Measurements from ENCODE around the gene APOBEC3A. TPM values are rescaled to one million over a fixed set of nuclear protein-coding genes. Genes with fewer than 3 reads are reported as not detected.

The APOBEC3A gene
- polyA plus RNA-seq, 1 of the 3 experiments (the other 2 are of a cell fraction) = not detected

DNA sequence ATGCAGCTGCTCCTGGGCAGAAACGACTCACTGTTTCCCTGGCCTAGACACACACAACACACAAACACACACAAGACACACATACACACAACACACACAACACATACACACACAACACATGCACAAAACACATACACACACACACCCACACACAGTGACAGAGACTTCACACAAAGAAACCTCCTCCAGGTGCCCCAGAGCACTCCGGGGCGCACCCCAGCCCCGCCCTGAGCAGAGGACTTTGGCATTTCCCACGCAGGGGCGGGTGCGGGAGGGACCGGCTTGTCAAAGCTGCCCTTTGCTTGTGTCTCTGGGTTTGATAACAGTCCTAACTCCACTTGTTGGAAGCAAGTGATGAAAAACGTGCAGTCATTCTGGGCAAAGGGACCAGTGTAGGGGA lies 6.5 kb downstream of the APOBEC3A start (continued):
- TF ChIP-seq, protein P1, sequence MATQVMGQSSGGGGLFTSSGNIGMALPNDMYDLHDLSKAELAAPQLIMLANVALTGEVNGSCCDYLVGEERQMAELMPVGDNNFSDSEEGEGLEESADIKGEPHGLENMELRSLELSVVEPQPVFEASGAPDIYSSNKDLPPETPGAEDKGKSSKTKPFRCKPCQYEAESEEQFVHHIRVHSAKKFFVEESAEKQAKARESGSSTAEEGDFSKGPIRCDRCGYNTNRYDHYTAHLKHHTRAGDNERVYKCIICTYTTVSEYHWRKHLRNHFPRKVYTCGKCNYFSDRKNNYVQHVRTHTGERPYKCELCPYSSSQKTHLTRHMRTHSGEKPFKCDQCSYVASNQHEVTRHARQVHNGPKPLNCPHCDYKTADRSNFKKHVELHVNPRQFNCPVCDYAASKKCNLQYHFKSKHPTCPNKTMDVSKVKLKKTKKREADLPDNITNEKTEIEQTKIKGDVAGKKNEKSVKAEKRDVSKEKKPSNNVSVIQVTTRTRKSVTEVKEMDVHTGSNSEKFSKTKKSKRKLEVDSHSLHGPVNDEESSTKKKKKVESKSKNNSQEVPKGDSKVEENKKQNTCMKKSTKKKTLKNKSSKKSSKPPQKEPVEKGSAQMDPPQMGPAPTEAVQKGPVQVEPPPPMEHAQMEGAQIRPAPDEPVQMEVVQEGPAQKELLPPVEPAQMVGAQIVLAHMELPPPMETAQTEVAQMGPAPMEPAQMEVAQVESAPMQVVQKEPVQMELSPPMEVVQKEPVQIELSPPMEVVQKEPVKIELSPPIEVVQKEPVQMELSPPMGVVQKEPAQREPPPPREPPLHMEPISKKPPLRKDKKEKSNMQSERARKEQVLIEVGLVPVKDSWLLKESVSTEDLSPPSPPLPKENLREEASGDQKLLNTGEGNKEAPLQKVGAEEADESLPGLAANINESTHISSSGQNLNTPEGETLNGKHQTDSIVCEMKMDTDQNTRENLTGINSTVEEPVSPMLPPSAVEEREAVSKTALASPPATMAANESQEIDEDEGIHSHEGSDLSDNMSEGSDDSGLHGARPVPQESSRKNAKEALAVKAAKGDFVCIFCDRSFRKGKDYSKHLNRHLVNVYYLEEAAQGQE (IDR thresholded peaks at IDR 0.05; ENCODE audit: low read depth, low read length) = no peak
- TF ChIP-seq JUND (IDR thresholded peaks at IDR 0.05) (no peak), MXI1 (IDR thresholded peaks at IDR 0.05; ENCODE audit: low read depth, low read length) (no peak), FOSL2 (IDR thresholded peaks at IDR 0.05; ENCODE audit: borderline replicate concordance, low read depth) (no peak)

GRCh38 chr22:38964306-38964705 lies 6.9 kb downstream of the APOBEC3A start:
- Histone ChIP-seq H3K4me3 (ENCODE audit: low read depth in 2 of 2, low read length in 1 of 2) (no peak overlapping the region), H3K9me3 (no peaks in the 10 kb centered on the region), H3K4me2 (no peak overlapping the region), H3K27me3 (ENCODE audit: insufficient read depth) (no peaks in the 10 kb centered on the region), H2AFZ (ENCODE audit: low read depth) (no peak overlapping the region), H3K36me3 (replicated peaks in 1 of 2; ENCODE audit: control insufficient read depth in 1 of 2, insufficient read depth in 2 of 2, low read length in 1 of 2) (no peaks in the 10 kb centered on the region), H3K27ac (ENCODE audit: low read depth in 2 of 2, low read length in 1 of 2) (no peak overlapping the region), H3K4me1 (ENCODE audit: control insufficient read depth in 1 of 2, insufficient read depth in 2 of 2, low read depth in 1 of 2, low read length in 1 of 2) (no peaks in the 10 kb centered on the region), H3K9me2 (no peaks in the 10 kb centered on the region), H3F3A (replicated peaks; ENCODE audit: insufficient read depth) (no peaks in the 10 kb centered on the region), H3K79me2 (ENCODE audit: insufficient read depth) (no peaks in the 10 kb centered on the region), H3K9ac (no peak overlapping the region), H4K20me1 (ENCODE audit: insufficient read depth) (no peaks in the 10 kb centered on the region)
- no CpG with 5 or more reads among the region's 7 CpGs for WGBS (ENCODE audit: low lambda C conversion rate)
- ChIA-PET POLR2A (no interaction called here), CTCF (no interaction called here)
- DNase-seq = no peak
- TF ChIP-seq, protein P2, sequence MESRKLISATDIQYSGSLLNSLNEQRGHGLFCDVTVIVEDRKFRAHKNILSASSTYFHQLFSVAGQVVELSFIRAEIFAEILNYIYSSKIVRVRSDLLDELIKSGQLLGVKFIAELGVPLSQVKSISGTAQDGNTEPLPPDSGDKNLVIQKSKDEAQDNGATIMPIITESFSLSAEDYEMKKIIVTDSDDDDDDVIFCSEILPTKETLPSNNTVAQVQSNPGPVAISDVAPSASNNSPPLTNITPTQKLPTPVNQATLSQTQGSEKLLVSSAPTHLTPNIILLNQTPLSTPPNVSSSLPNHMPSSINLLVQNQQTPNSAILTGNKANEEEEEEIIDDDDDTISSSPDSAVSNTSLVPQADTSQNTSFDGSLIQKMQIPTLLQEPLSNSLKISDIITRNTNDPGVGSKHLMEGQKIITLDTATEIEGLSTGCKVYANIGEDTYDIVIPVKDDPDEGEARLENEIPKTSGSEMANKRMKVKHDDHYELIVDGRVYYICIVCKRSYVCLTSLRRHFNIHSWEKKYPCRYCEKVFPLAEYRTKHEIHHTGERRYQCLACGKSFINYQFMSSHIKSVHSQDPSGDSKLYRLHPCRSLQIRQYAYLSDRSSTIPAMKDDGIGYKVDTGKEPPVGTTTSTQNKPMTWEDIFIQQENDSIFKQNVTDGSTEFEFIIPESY (IDR thresholded peaks at IDR 0.05; ENCODE audit: borderline replicate concordance, low read depth) = no peak
- no peak for TF ChIP-seq EP300 (IDR thresholded peaks at IDR 0.05; ENCODE audit: borderline replicate concordance in 1 of 2, low read depth in 1 of 2, low read length in 1 of 2)
- TF ChIP-seq MEF2A (IDR thresholded peaks at IDR 0.05; ENCODE audit: borderline replicate concordance, low read depth) = no peak
- no peak for TF ChIP-seq FOSL2 (IDR thresholded peaks at IDR 0.05; ENCODE audit: borderline replicate concordance, low read depth)
- no peak for TF ChIP-seq JUND (IDR thresholded peaks at IDR 0.05)

DNA sequence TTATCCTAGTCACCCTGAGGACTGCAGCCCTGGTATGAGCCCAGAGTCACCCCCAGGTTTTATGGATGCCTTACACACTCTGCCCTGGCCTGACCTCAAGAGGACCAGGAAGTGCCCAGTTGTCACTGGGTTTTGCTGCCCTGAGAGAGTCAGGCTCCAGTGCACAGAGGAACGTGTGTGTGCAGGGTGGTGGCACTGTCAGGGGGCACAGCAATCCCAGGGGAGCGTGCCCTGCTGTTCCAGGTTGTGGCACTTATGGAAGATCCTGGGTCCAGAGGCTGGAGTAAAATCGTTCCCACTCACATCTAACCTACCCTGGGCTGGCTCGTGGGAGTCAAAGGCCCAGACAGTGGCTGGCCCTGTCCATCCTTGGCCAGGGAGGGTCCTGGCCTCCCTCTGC lies 7.6 kb downstream of the APOBEC3A start:
- ChIA-PET POLR2A (no interaction called here), CTCF (no interaction called here)
- Histone ChIP-seq H3K9ac (no peak overlapping the region), H3K9me2 (no peaks in the 10 kb centered on the region), H3K79me2 (ENCODE audit: insufficient read depth) (no peaks in the 10 kb centered on the region), H3K4me2 (no peak overlapping the region), H3K4me1 (ENCODE audit: control insufficient read depth in 1 of 2, insufficient read depth in 2 of 2, low read depth in 1 of 2, low read length in 1 of 2) (no peaks in the 10 kb centered on the region), H3K36me3 (replicated peaks in 1 of 2; ENCODE audit: control insufficient read depth in 1 of 2, insufficient read depth in 2 of 2, low read length in 1 of 2) (no peaks in the 10 kb centered on the region), H3F3A (replicated peaks; ENCODE audit: insufficient read depth) (no peaks in the 10 kb centered on the region), H3K27me3 (ENCODE audit: insufficient read depth) (no peaks in the 10 kb centered on the region), H3K27ac (ENCODE audit: low read depth in 2 of 2, low read length in 1 of 2) (no peak overlapping the region), H3K9me3 (no peaks in the 10 kb centered on the region), H4K20me1 (ENCODE audit: insufficient read depth) (no peaks in the 10 kb centered on the region), H3K4me3 (ENCODE audit: low read depth in 2 of 2, low read length in 1 of 2) (no peak overlapping the region), H2AFZ (ENCODE audit: low read depth) (no peak overlapping the region)
- DNase-seq = no peak
- WGBS (ENCODE audit: low lambda C conversion rate) = no CpG with 5 or more reads among the region's 4 CpGs
- TF ChIP-seq CHD2 (IDR thresholded peaks at IDR 0.05; ENCODE audit: low read length, partially characterized antibody) (no peak), NFIC (IDR thresholded peaks at IDR 0.05; ENCODE audit: borderline replicate concordance) (no peak), EZH2phosphoT487 (IDR thresholded peaks at IDR 0.05; ENCODE audit: borderline replicate concordance, low read depth) (no peak), FOSL2 (IDR thresholded peaks at IDR 0.05; ENCODE audit: borderline replicate concordance, low read depth) (no peak), IRF3 (IDR thresholded peaks at IDR 0.05; ENCODE audit: low read depth, low read length) (no peak)
- TF ChIP-seq, protein P3, sequence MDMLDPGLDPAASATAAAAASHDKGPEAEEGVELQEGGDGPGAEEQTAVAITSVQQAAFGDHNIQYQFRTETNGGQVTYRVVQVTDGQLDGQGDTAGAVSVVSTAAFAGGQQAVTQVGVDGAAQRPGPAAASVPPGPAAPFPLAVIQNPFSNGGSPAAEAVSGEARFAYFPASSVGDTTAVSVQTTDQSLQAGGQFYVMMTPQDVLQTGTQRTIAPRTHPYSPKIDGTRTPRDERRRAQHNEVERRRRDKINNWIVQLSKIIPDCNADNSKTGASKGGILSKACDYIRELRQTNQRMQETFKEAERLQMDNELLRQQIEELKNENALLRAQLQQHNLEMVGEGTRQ (IDR thresholded peaks at IDR 0.05; ENCODE audit: borderline replicate concordance, low read depth, low read length) = no peak
- TF ChIP-seq, protein P1 (IDR thresholded peaks at IDR 0.05; ENCODE audit: low read depth, low read length) = no peak
